22Rv1 (cell line): ENCODE measurements around the gene ZNF385D.
"Not testable (repeated sequence)": the region's sequence is repeated elsewhere in the genome, so short reads cannot be mapped to it uniquely, and the experiment has no call there.

Source experiments
- ZFX ChIP-seq: fragments of 450-650 bp; IDR thresholded peaks from 2 replicates; pipeline ENCODE4 v1.6.1; 2017; ENCODE audit warnings: antibody characterized with exemption, borderline replicate concordance
- TF ChIP-seq, protein P1 (sequence below): fragments of 450-650 bp; IDR thresholded peaks from 2 replicates; pipeline ENCODE4 v1.5.1; 2017; ENCODE audit warnings: mild to moderate bottlenecking

DNA sequence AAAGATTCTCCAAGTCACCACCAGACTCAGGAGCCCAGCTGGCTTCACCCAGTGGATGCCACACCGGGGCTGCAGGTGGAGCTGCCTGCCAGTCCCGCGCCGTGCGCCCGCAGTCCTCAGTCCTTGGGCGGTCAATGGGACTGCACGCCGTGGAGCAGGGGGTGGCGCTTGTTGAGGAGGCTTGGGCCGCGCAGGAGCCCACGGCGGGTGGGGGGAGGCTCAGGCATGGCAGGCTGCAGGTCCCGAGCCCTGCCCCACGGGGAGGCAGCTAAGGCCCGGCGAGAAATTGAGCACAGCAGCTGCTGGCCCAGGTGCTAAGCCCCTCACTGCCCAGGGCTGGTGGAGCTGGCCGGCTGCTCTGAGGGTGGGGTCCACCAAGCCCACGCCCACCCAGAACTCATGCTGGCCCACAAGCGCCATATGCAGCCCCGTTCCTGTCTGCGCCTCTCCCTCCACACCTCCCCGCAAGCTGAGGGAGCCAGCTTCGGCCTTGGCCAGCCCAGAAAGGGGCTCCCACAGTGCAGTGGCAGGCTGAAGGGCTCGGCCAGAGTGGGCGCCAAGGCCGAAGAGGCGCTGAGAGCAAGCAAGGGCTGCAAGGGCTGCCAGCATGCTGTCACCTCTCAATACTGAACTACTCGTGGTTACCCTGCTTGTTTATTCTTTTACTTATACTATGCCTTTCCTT lies 363.7 kb downstream of the ZNF385D start:
- TF ChIP-seq, protein P1, sequence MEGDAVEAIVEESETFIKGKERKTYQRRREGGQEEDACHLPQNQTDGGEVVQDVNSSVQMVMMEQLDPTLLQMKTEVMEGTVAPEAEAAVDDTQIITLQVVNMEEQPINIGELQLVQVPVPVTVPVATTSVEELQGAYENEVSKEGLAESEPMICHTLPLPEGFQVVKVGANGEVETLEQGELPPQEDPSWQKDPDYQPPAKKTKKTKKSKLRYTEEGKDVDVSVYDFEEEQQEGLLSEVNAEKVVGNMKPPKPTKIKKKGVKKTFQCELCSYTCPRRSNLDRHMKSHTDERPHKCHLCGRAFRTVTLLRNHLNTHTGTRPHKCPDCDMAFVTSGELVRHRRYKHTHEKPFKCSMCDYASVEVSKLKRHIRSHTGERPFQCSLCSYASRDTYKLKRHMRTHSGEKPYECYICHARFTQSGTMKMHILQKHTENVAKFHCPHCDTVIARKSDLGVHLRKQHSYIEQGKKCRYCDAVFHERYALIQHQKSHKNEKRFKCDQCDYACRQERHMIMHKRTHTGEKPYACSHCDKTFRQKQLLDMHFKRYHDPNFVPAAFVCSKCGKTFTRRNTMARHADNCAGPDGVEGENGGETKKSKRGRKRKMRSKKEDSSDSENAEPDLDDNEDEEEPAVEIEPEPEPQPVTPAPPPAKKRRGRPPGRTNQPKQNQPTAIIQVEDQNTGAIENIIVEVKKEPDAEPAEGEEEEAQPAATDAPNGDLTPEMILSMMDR, result not testable (repeated sequence)
- not testable (repeated sequence) for TF ChIP-seq ZFX
